Naive thymus-derived CD8-positive, alpha-beta T cell (primary cell): ENCODE measurements around the gene MORN1. TPM values are rescaled to one million over a fixed set of nuclear protein-coding genes. Genes with fewer than 3 reads are reported as not detected.

ENCODE experiments used
- ATAC-seq, 2 donors: fragments of 150-1000 bp; cut with Tn5 transposase in 1 of 2; sonication (Bioruptor Pico), chemical (Tn5 transposase) in 1 of 2; 1 replicate in 1 of 2; 2 replicates in 1 of 2; pipeline ENCODE4 v1.10.0; 2021; ENCODE audit warnings: mild to moderate bottlenecking in 2 of 2, moderate library complexity in 2 of 2
- POLR2A ChIA-PET: fragments of 350-600 bp; sonication (Branson Sonifier 250); formaldehyde crosslinking; loops from one replicate; lab custom pipeline; 2021; ENCODE audit warnings: antibody characterized with exemption; lab: Charles Lee
- DNase-seq, 10 donors: peaks; one replicate each; pipeline versions ENCODE4 v3.0.0 to v3.0.0-alpha.2; 2020 to 2022
- H3K27ac Mint-ChIP-seq, 10 donors: one replicate each; pipeline ENCODE4 v1.8.0; 2020 to 2022; ENCODE audit warnings: mild to moderate bottlenecking in 10 of 10, mixed read lengths in 10 of 10, moderate library complexity in 4 of 10, inconsistent platforms in 1 of 10
- H3K27me3 Mint-ChIP-seq, 5 donors: one replicate each; pipeline ENCODE4 v1.8.0; 2021 to 2022; ENCODE audit warnings: mixed read lengths in 5 of 5
- H3K36me3 Mint-ChIP-seq, 3 donors: one replicate each; pipeline ENCODE4 v1.8.0; 2020 to 2022; ENCODE audit warnings: mixed read lengths in 3 of 3, mild to moderate bottlenecking in 2 of 3, inconsistent platforms in 1 of 3
- H3K4me1 Mint-ChIP-seq, 4 donors: one replicate each; pipeline ENCODE4 v1.8.0; 2021 to 2022; ENCODE audit warnings: mixed read lengths in 4 of 4
- H3K4me3 Mint-ChIP-seq, 10 donors: one replicate each; pipeline ENCODE4 v1.8.0; 2020 to 2022; ENCODE audit warnings: mild to moderate bottlenecking in 10 of 10, mixed read lengths in 10 of 10, moderate library complexity in 6 of 10, inconsistent platforms in 1 of 10
- H3K9me3 Mint-ChIP-seq, 9 donors: one replicate each; pipeline ENCODE4 v1.8.0; 2020 to 2022; ENCODE audit warnings: mixed read lengths in 9 of 9, mild to moderate bottlenecking in 3 of 9, inconsistent platforms in 1 of 9, moderate library complexity in 1 of 9
- polyA plus RNA-seq, 3 donors: library from polyadenylated mRNA; unstranded; fragments of 300-500 nt; fragmentation: Illumina TruSeq; gene quantifications; one replicate each; pipeline ENCODE4 v1.2.3, GENCODE V29; 2021
- total RNA-seq, 8 experiments: library from RNA in 2 of 8; stranded (reverse) in 2 of 8; gene quantifications; one replicate each; pipeline ENCODE4 v1.2.3 and lab custom pipeline; 2021 to 2026

The MORN1 gene
- total and polyA plus RNA-seq, 5 experiments from 2014 or later = 4.3 to 18.8 (median 7.1) TPM

DNA sequence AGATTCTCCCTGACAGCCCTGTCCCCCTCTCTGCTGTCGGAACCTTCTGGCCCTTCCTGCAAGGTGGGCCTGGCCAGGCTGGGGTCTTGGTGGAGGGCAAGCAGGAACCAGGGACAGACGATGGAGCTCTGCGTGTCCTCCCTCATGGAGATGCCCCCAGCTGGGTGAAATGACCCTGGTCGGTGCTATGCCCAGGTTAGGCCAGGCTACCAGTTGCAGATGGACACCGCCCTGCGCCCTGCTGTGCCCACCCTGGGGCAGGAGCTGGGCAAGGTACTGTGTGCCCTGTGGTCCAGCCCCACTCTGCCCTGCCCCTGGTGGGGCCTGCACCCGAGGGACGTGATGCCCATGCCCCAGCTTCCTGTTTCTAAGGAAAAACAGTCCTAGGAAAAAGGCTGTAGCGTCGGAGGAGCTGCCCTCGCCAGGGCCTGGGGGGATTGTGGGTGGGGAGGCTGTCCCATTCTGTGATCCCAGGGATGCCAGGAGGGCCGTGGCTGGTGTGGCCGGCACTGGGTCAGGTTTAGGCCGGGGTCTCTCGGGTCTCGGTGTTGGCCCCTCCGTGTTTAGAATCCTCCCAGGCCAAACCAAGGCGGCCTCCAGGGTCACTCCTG, 77.6 kb downstream of the MORN1 start:
- peaks cover 0 to 4% (median 0%) of the 10 kb centered on the region in 3 donors for H3K36me3 Mint-ChIP-seq
- DNase-seq (no peak), ATAC-seq (no peak)
- H3K27ac Mint-ChIP-seq = peak overlapping the region in 9 of 10 donors; percentile 56 to 95 (median 78)
- peak overlapping the region in 9 of 10 donors; percentile 2 to 83 (median 39) for H3K4me3 Mint-ChIP-seq
- no peaks in the 10 kb centered on the region for H3K9me3 Mint-ChIP-seq
- H3K4me1 Mint-ChIP-seq = peaks cover 4 to 49% (median 26%) of the 10 kb centered on the region in 4 donors
- no peaks in the 10 kb centered on the region for H3K27me3 Mint-ChIP-seq
- POLR2A ChIA-PET = interaction anchor here (1.1 to 9.4 kb wide), 7 partner anchors 14 to 124 kb away, joined by 3 to 112 read pairs (median 22); partner anchors contain the start of gene FAAP20

- no peak for DNase-seq
- H3K27me3 Mint-ChIP-seq = no peaks in the 10 kb centered on the region
- peaks cover 4 to 49% (median 22%) of the 10 kb centered on the region in 4 donors for H3K4me1 Mint-ChIP-seq
- peak overlapping the region in 2 of 10 donors; percentile 52 to 83 for H3K4me3 Mint-ChIP-seq
- H3K36me3 Mint-ChIP-seq = peaks cover 4 to 15% (median 10%) of the 10 kb centered on the region in 3 donors
- POLR2A ChIA-PET = interaction anchor here (0.9 to 9.4 kb wide), 9 partner anchors 13 to 122 kb away, joined by 3 to 112 read pairs (median 4); partner anchors contain the start of gene FAAP20
- no peaks in the 10 kb centered on the region for H3K9me3 Mint-ChIP-seq
- ATAC-seq = no peak
- peak overlapping the region in 8 of 10 donors; percentile 56 to 96 (median 90) for H3K27ac Mint-ChIP-seq
These were observed 78.6 kb downstream of the MORN1 start for GRCh38 chr1:2312515-2313301.

DNA sequence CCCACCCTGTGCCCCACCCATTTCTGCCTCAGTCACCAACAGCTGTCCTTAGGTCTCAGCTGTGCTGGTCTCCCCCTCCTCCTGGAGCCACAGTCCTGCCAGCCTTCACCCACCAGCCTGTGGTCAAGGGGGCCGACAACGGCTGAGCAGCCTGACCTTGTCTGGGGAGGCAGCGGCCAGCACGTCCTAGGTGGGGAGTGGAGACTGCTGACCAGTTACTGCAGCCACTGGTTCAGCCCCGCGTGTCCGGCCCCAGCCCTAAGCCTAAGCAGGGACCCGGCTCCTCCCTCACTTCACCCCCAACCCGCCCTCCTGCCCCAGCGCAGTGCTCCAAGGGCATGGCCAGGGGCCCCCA, 79.2 kb downstream of the MORN1 start:
- DNase-seq (no peak), ATAC-seq (no peak)
- POLR2A ChIA-PET = interaction anchor here (0.9 to 9.4 kb wide), 9 partner anchors 12 to 121 kb away, joined by 3 to 112 read pairs (median 4); partner anchors contain the start of gene FAAP20
- Mint-ChIP-seq H3K27ac (peak overlapping the region in 7 of 10 donors; percentile 8 to 95 (median 83)), H3K9me3 (no peaks in the 10 kb centered on the region), H3K4me1 (peaks cover 6 to 47% (median 22%) of the 10 kb centered on the region in 4 donors), H3K4me3 (peak overlapping the region in 2 of 10 donors; percentile 19 to 34), H3K27me3 (no peaks in the 10 kb centered on the region), H3K36me3 (peaks cover 6 to 20% (median 13%) of the 10 kb centered on the region in 3 donors)

DNA sequence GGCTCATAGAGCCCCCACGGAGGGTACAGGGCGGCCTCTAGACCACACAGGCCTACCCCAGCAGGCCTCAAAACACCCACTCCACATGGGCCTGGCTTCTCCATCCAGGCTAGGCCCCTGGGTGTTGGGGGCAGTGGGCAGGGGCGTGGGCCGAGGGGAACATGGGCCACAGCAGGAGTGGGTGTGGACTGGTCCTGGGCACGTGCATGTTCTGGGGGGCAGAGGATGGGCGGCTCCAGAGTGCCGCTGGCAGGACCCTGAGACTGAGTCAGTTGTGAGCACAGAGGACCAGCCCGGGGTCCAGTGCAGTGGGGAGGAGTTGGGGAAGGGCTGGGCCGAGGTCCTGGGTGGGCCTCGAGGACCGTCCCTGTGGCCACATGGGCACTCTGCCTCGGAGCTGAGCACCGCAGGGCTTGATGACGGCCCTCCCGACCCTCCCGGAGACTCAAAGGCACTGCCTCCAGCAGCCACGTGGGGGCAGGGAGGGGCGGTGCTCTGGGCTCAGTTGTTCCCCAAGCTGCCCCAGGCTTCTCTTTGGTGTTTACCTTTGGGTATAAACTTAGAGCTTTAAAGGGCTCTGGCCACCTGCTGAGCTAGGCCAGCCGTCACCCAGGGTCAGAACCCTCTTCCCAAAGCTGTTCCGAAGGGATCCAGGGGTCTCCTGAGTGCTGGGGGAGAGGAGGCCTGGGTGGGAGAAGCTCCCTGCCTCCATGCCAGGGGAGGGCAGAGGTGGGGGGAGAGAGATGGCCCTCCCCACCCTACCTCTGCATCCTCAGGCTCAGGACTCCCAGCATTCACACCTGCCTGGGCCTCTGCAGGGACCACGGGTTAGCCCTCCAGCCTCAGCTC, 79.9 kb downstream of the MORN1 start:
- POLR2A ChIA-PET = interaction anchor here (0.5 to 9.4 kb wide), 9 partner anchors 11 to 121 kb away, joined by 3 to 112 read pairs (median 4); no protein-coding TSS in a partner anchor
- Mint-ChIP-seq H3K4me1 (peaks cover 4 to 41% (median 21%) of the 10 kb centered on the region in 4 donors), H3K36me3 (peaks cover 6 to 25% (median 17%) of the 10 kb centered on the region in 3 donors), H3K4me3 (peak overlapping the region in 2 of 10 donors; percentile 7 to 67), H3K27me3 (no peaks in the 10 kb centered on the region), H3K27ac (peak overlapping the region; percentile 8 to 92 (median 84)), H3K9me3 (no peaks in the 10 kb centered on the region)
- ATAC-seq (peak; percentile 48 to 58), DNase-seq (peak; percentile 34 to 78 (median 53))

DNA sequence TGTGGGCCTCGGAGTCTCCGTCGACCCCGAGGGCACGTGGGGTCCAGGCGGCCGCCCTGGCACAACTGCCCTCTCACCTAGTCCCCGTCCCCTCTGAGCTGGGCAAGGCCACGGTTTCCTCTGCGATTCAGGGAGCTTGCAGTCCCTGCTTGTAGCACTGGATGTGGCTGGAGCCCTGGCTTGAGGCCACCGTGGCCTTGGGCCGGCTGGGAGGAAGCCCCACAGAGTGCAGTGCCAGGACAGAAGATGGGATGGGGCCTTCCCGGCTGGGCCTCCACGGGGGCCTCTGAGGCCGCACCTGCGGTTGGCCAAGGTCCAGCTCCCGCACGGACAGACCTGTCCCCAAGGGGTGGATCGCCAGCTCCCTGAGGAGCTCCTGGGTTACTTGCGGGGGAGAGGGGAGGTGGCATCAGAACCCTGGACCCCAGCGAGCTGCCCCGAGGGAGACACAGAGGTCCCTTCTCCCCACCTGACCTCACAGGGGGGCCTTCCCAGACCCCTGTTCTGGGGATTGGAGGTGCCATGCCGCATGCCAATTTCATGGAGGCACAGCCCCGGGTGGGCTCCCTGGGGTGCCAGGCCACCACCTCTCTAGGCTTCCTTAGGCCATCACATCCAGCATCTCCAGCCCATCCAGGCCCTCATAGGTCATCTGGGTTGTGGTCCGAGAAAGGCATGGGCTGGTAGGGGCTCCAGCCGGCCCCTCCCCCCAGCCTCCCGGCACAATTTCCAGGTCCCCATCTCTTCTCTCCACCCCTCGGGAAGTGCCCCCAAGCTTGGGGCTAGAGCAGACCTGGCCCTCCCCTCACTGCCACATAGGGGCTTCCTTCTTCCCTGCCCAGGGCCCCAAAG, 80.8 kb downstream of the MORN1 start:
- H3K27me3 Mint-ChIP-seq = no peaks in the 10 kb centered on the region
- peak overlapping the region in 2 of 10 donors; percentile 7 to 67 for H3K4me3 Mint-ChIP-seq
- H3K27ac Mint-ChIP-seq = peak overlapping the region; percentile 26 to 92 (median 84)
- peaks cover 6 to 29% (median 20%) of the 10 kb centered on the region in 3 donors for H3K36me3 Mint-ChIP-seq
- no peak for DNase-seq
- POLR2A ChIA-PET = interaction anchor here (1.2 to 9.4 kb wide), 3 partner anchors 11 to 79 kb away, joined by 3 to 112 read pairs (median 57); no protein-coding TSS in a partner anchor
- peaks cover 4 to 32% (median 18%) of the 10 kb centered on the region in 4 donors for H3K4me1 Mint-ChIP-seq
- no peaks in the 10 kb centered on the region for H3K9me3 Mint-ChIP-seq
- ATAC-seq = no peak

DNA sequence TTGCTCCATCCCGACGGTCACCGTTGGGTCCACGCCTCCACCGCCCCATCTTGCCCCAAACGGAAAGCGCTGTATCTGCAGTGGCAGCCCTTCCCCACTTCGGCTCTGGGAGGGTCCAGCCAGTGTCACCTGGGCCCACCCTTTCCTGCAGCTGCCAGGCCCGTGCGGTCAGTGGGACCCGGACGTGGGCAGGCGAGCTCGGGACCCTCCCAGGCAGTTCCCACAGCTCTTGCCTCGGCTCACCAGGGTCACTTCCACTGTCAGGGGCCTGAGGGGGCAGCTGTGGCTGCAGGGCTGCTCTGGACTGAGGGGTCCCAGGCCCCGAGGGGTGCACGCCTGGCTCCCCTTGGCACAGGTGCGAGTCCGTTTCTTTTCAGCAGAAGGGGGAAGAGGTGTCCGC, 82.5 kb downstream of the MORN1 start:
- H3K4me1 Mint-ChIP-seq = peaks cover 6 to 30% (median 16%) of the 10 kb centered on the region in 4 donors
- H3K27me3 Mint-ChIP-seq = no peaks in the 10 kb centered on the region
- H3K9me3 Mint-ChIP-seq = no peaks in the 10 kb centered on the region
- peaks cover 6 to 37% (median 20%) of the 10 kb centered on the region in 3 donors for H3K36me3 Mint-ChIP-seq
- ATAC-seq (no peak), DNase-seq (no peak)
- POLR2A ChIA-PET = interaction anchor here (1.2 to 9.4 kb wide), 3 partner anchors 9 to 75 kb away, joined by 4 to 112 read pairs (median 6); no protein-coding TSS in a partner anchor
- no peak overlapping the region for H3K4me3 Mint-ChIP-seq
- H3K27ac Mint-ChIP-seq = peak overlapping the region in 6 of 10 donors; percentile 16 to 77 (median 57)

- H3K36me3 Mint-ChIP-seq = peaks cover 6 to 45% (median 20%) of the 10 kb centered on the region in 3 donors
- ATAC-seq = no peak
- peaks cover 0 to 1% (median 0%) of the 10 kb centered on the region in 9 donors for H3K9me3 Mint-ChIP-seq
- peak overlapping the region in 8 of 10 donors; percentile 12 to 71 (median 52) for H3K27ac Mint-ChIP-seq
- no peak for DNase-seq
- no peaks in the 10 kb centered on the region for H3K27me3 Mint-ChIP-seq
- POLR2A ChIA-PET = interaction anchor here (1.3 to 1.6 kb wide), 2 partner anchors 74 to 104 kb away, joined by 5 to 6 read pairs; no protein-coding TSS in a partner anchor
- H3K4me3 Mint-ChIP-seq = no peak overlapping the region
- H3K4me1 Mint-ChIP-seq = peaks cover 6 to 27% (median 16%) of the 10 kb centered on the region in 4 donors
These were observed 83.4 kb downstream of the MORN1 start for GRCh38 chr1:2307972-2308371.

DNA sequence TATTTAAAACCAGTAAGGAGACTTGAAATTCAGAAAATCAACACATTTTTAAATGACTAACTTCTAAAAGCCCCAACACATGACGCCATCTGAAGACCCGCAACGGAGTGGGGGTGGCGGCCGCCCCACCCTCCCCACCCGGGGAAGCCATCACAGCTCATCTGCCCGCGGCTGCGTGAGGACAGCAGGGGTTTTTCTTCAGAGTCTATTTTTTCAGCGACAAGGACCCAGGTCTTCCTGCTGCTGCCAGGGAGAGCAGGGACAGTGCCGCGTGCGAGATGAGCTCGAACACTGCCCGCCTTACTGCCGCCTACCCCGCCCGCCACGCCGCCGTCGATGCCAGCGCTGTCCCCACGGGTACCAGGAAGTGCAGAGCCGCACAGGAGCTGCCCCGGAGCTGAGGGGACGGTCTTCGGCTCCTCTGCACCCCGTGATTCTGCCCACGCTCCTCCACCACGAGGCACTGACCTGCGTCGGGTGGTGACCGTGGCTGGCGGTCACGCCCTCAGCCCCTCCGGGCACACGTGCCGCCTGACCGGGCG, 84.2 kb downstream of the MORN1 start:
- DNase-seq (no peak), ATAC-seq (no peak)
- H3K9me3 Mint-ChIP-seq = peaks cover 0 to 1% (median 0%) of the 10 kb centered on the region in 9 donors
- POLR2A ChIA-PET = interaction anchor here (0.8 to 1.3 kb wide), 3 partner anchors 15 to 103 kb away, joined by 3 to 5 read pairs (median 3); no protein-coding TSS in a partner anchor
- H3K36me3 Mint-ChIP-seq = peaks cover 6 to 45% (median 20%) of the 10 kb centered on the region in 3 donors
- peak overlapping the region in 4 of 10 donors; percentile 25 to 77 (median 64) for H3K27ac Mint-ChIP-seq
- peaks cover 6 to 26% (median 17%) of the 10 kb centered on the region in 4 donors for H3K4me1 Mint-ChIP-seq
- H3K27me3 Mint-ChIP-seq = no peaks in the 10 kb centered on the region
- no peak overlapping the region for H3K4me3 Mint-ChIP-seq

DNA sequence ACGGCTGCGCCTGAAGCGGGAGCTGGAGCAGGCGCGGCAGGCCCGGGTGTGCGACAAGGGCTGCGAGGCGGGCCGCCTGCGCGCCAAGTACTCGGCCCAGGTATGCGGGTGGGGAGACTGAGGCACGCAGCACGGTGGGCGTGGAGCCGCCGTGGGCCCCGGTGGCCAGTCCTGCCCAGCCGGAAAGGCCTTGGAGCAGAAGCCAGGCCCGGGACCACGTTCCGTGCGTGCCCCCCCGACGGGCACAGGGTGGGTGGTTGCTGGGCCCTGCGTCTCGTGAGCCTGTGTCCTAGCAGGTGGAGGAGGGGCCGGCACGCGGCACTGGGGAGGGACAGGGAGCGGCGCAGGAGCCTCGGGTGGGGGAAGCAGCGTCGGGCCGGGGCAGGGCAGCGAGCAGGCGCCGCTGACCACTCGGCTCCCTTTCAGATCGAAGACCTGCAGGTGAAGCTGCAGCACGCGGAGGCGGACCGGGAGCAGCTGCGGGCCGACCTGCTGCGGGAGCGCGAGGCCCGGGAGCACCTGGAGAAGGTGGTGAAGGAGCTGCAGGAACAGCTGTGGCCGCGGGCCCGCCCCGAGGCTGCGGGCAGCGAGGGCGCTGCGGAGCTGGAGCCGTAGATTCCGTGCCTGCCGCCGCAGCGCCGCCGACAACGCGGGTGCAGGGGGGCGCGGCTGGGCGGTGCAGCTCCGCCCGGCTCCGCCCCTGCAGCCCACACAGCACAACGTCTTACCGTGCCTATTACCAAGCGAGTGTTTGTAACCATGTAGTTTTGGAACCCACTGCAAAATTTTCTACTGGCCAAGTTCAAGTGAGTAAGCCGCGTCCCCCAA, 85.0 kb downstream of the MORN1 start:
- no peak for DNase-seq
- Mint-ChIP-seq H3K36me3 (peaks cover 6 to 45% (median 20%) of the 10 kb centered on the region in 3 donors), H3K4me1 (peaks cover 8 to 30% (median 23%) of the 10 kb centered on the region in 4 donors), H3K4me3 (peak overlapping the region in 1 of 10 donors; percentile 18), H3K27ac (peak overlapping the region in 5 of 10 donors; percentile 25 to 77 (median 60)), H3K27me3 (no peaks in the 10 kb centered on the region), H3K9me3 (peaks cover 0 to 1% (median 0%) of the 10 kb centered on the region in 9 donors)
- POLR2A ChIA-PET = interaction anchor here (0.8 to 12.8 kb wide), 4 partner anchors 7 to 103 kb away, joined by 3 to 112 read pairs (median 4); no protein-coding TSS in a partner anchor
- ATAC-seq = no peak
